ENCODE results near the gene TNS3. TPM values are rescaled to one million over a fixed set of nuclear protein-coding genes. Genes with fewer than 3 reads are reported as not detected.

The TNS3 gene
- total and polyA plus RNA-seq, 10 of the 15 experiments (the other 5 are each of a cell fraction or from before 2014, with no cell fraction given) = 0.27 to 2.7 (median 0.79) TPM

- TF ChIP-seq FOXK2 (IDR thresholded peaks at IDR 0.05) (no peak), YY1 (IDR thresholded peaks at IDR 0.05; ENCODE audit: low read depth, low read length) (no peak), RAD51 (IDR thresholded peaks at IDR 0.05) (no peak), MLLT1 (IDR thresholded peaks at IDR 0.05) (no peak), DPF2 (IDR thresholded peaks at IDR 0.05) (no peak), FOS (IDR thresholded peaks at IDR 0.05; ENCODE audit: borderline replicate concordance, extremely low read depth, insufficient read length) (no peak)
Observed at GRCh38 chr7:47325337-47325736, 256.6 kb downstream of the TNS3 start (continued).

GRCh38 chr7:47323904-47324303 lies 258.0 kb downstream of the TNS3 start:
- in situ Hi-C loops (cut with MboI) = no loop called here
- ChIA-PET RAD21 (ENCODE audit: unreplicated experiment) (interaction anchor here (0.6 kb wide), 1 partner anchor 1479 kb away, joined by 3 read pairs; no protein-coding TSS in a partner anchor), POLR2A (no interaction called here), SMC1A (ENCODE audit: uncharacterized antibody, unreplicated experiment) (no interaction called here), CTCF (interaction anchor here (0.5 kb wide), 1 partner anchor 535 kb away, joined by 3 read pairs; no protein-coding TSS in a partner anchor)
- Histone ChIP-seq H3K9ac (ENCODE audit: control insufficient read depth, insufficient read depth, low read length) (no peak overlapping the region), H3K36me3 (ENCODE audit: control insufficient read depth in 2 of 2, insufficient read depth in 2 of 2, low read length in 1 of 2) (no peaks in the 10 kb centered on the region), H3K9me3 (replicated peaks; ENCODE audit: control insufficient read depth, insufficient read depth, low read length) (no peaks in the 10 kb centered on the region), H3K4me1 (ENCODE audit: control insufficient read depth, insufficient read depth, low read length) (no peaks in the 10 kb centered on the region), H4K20me1 (ENCODE audit: control insufficient read depth, insufficient read depth) (no peaks in the 10 kb centered on the region; the same call in 1 of the 2 replicates), H3K27me3 (replicated peaks in 1 of 2; ENCODE audit: control insufficient read depth in 2 of 2, insufficient read depth in 2 of 2, low read length in 1 of 2) (no peaks in the 10 kb centered on the region; a peak in 1 of 4 replicates), H3K27ac (ENCODE audit: control insufficient read depth, insufficient read depth) (no peak overlapping the region), H3K79me2 (ENCODE audit: control insufficient read depth, insufficient read depth, low read length) (no peaks in the 10 kb centered on the region), H3K4me2 (ENCODE audit: control insufficient read depth, insufficient read depth) (no peak overlapping the region), H2AFZ (ENCODE audit: control insufficient read depth, low read depth, low read length) (no peak overlapping the region), H3K4me3 (no peak overlapping the region)
- no TSS peak for BruUV-seq (replicated peaks)
- intact Hi-C loops (cut with micrococcal nuclease; ENCODE audit: unreplicated experiment) = no loop called here
- 48% methylated on average over 4 of the region's 4 CpGs for WGBS (ENCODE audit: insufficient coverage, insufficient replicate concordance, low lambda C conversion rate, missing lambda C conversion rate)
- FAIRE-seq = no peak
- ATAC-seq = no peak
- DNase-seq (ENCODE audit: low read depth, low spot score) = no peak
- no peak for TF ChIP-seq ZNF24 (IDR thresholded peaks at IDR 0.05)
- no peak for TF ChIP-seq E2F8 (IDR thresholded peaks at IDR 0.05; ENCODE audit: low read depth, partially characterized antibody)
- no peak for TF ChIP-seq NR2F1 (conservative IDR thresholded peaks at IDR 0.05)
- TF ChIP-seq NR2C1 (IDR thresholded peaks at IDR 0.05) = no peak
- no peak for TF ChIP-seq REST (IDR thresholded peaks at IDR 0.05; ENCODE audit: low read depth, low read length)
- TF ChIP-seq IKZF2 (IDR thresholded peaks at IDR 0.05) = no peak
- no peak for TF ChIP-seq GATAD2B (conservative IDR thresholded peaks at IDR 0.05; ENCODE audit: low read depth)
- no peak for TF ChIP-seq RCOR1 (conservative IDR thresholded peaks at IDR 0.05; ENCODE audit: low read depth, low read length)
- no peak for TF ChIP-seq EZH2 (IDR thresholded peaks at IDR 0.05; ENCODE audit: borderline replicate concordance, control insufficient read depth, low read depth, low read length)

Measured in GM12878 (cell line).